ENCODE results near the gene CMTM8. TPM values are rescaled to one million over a fixed set of nuclear protein-coding genes. Genes with fewer than 3 reads are reported as not detected.

CMTM8 gene
- total and polyA plus RNA-seq, 2 experiments from 2014 or later = 19.9 to 24.5 TPM

DNA sequence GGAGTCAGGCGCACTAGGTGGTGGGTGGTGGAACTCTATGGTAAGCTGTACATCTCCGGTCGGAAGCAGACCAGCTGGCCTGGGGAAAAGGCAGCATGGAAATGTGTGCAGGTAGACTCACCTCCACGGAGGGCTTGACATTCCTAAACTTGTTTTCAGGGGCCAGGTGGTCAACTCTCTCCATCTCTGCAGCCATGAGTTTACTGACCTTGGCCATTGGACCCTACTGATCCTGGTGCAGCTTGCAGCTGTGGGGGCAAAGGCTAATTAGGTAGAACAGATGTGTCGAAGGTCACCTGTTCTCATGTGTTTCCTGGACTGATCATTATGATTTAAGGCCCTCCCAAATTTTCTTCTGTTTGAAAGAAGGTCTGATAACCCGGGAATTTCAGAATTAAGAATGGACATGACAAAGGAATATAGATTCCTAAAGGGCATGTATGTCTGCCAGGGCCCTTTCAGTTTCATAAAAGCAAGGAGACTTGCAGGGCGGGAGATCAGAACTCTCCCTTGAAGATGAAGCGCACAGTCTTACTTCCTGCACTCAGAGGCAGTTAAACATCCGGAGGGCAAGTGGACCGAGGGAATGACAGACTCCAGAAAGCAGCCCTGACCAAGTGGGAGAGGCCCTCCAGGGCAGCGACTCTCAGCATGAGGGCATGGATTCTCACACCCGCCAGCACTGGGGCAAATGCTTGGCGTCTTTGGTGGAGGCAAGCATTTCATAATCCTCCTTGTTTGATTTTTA, 97.1 kb downstream of the CMTM8 start (continued):
- TF ChIP-seq ZNF462 (CRISPR knock-in tag; IDR thresholded peaks at IDR 0.05) (no peak), ZNF331 (CRISPR knock-in tag; IDR thresholded peaks at IDR 0.05; ENCODE audit: low read depth) (no peak), ZNF114 (CRISPR knock-in tag; IDR thresholded peaks at IDR 0.05) (no peak), EZH2phosphoT487 (IDR thresholded peaks at IDR 0.05; ENCODE audit: unreplicated experiment) (no peak)
- TF ChIP-seq, protein P1, sequence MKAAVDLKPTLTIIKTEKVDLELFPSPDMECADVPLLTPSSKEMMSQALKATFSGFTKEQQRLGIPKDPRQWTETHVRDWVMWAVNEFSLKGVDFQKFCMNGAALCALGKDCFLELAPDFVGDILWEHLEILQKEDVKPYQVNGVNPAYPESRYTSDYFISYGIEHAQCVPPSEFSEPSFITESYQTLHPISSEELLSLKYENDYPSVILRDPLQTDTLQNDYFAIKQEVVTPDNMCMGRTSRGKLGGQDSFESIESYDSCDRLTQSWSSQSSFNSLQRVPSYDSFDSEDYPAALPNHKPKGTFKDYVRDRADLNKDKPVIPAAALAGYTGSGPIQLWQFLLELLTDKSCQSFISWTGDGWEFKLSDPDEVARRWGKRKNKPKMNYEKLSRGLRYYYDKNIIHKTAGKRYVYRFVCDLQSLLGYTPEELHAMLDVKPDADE (IDR thresholded peaks at IDR 0.05) = no peak

GRCh38 chr3:32336113-32336498, 97.6 kb downstream of the CMTM8 start:
- no peak overlapping the region for H3K27ac Mint-ChIP-seq
- H3K4me2 ChIP-seq = no peak overlapping the region
- no peaks in the 10 kb centered on the region; the same call in 1 of the 2 replicates for H3K79me2 ChIP-seq (replicated peaks; ENCODE audit: insufficient read depth)
- H3K4me1 Mint-ChIP-seq = peaks cover 32% of the 10 kb centered on the region
- no peaks in the 10 kb centered on the region for H3K36me3 ChIP-seq (ENCODE audit: insufficient read depth)
- no peaks in the 10 kb centered on the region for H3K9me2 ChIP-seq (ENCODE audit: insufficient read depth)
- H3F3A ChIP-seq (replicated peaks; ENCODE audit: low read depth) = no peaks in the 10 kb centered on the region; the same call in 1 of the 2 replicates
- H3K36me3 Mint-ChIP-seq (ENCODE audit: low read depth) = no peaks in the 10 kb centered on the region
- H3K9me3 Mint-ChIP-seq = no peaks in the 10 kb centered on the region
- H3K27me3 ChIP-seq (ENCODE audit: insufficient read depth) = no peaks in the 10 kb centered on the region
- no peak for ATAC-seq
- H3K27ac ChIP-seq (ENCODE audit: low read depth) = no peak overlapping the region
- no peak for TF ChIP-seq NANOG (IDR thresholded peaks at IDR 0.05; ENCODE audit: borderline replicate concordance)
- no peak for TF ChIP-seq CREB1 (CRISPR knock-in tag; IDR thresholded peaks at IDR 0.05; ENCODE audit: low read depth)
- TF ChIP-seq, protein P1 (IDR thresholded peaks at IDR 0.05) = no peak
- no peak overlapping the region for H2AFZ ChIP-seq
- H4K20me1 ChIP-seq (replicated peaks; ENCODE audit: insufficient read depth) = peaks cover 7% of the 10 kb centered on the region; the same call in 1 of the 2 replicates
- no peak overlapping the region for H3K4me3 ChIP-seq
- no peak for DNase-seq (ENCODE audit: low spot score)
- H3K27me3 Mint-ChIP-seq (ENCODE audit: insufficient read depth, low read depth, poor library complexity) = no peaks in the 10 kb centered on the region
- H3K4me1 ChIP-seq (ENCODE audit: insufficient read depth) = 0 out of 2 replicates have a peak, but pooled peaks cover 5% of the 10 kb centered on the region
- no peak overlapping the region for H3K4me3 Mint-ChIP-seq
